Measurements from ENCODE around the gene PRKCA.

Gene PRKCA

GRCh38 chr17:66549731-66550207 lies 247.4 kb downstream of the PRKCA start:
- DNase-seq = no peak

GRCh38 chr17:66551839-66552238 lies 249.4 kb downstream of the PRKCA start:
- no peak for DNase-seq

GRCh38 chr17:66552371-66552770 lies 250.0 kb downstream of the PRKCA start:
- no peak for DNase-seq

- no peak for DNase-seq
Observed at GRCh38 chr17:66555605-66556004, 253.2 kb downstream of the PRKCA start.

GRCh38 chr17:66557200-66557599 lies 254.8 kb downstream of the PRKCA start:
- DNase-seq = no peak

- DNase-seq = no peak
Observed at GRCh38 chr17:66557886-66558285, 255.5 kb downstream of the PRKCA start.

- no peak for DNase-seq
Observed at GRCh38 chr17:66560691-66561090, 258.3 kb downstream of the PRKCA start.

GRCh38 chr17:66562119-66562518 lies 259.7 kb downstream of the PRKCA start:
- DNase-seq = no peak

GRCh38 chr17:66564992-66565465 lies 262.6 kb downstream of the PRKCA start:
- DNase-seq = no peak

- DNase-seq = peak; percentile 43 to 77 (median 63)
Observed at GRCh38 chr17:66567234-66568170, 265.1 kb downstream of the PRKCA start.

GRCh38 chr17:66569572-66569971 lies 267.2 kb downstream of the PRKCA start:
- no peak for DNase-seq

GRCh38 chr17:66570447-66571195 lies 268.2 kb downstream of the PRKCA start:
- DNase-seq = no peak

- DNase-seq = no peak
Observed at GRCh38 chr17:66571745-66572144, 269.3 kb downstream of the PRKCA start.

- peak in 1 of 5 experiments; percentile 22 for DNase-seq
Observed at GRCh38 chr17:66573078-66573477, 270.7 kb downstream of the PRKCA start.

GRCh38 chr17:66574123-66574522 lies 271.7 kb downstream of the PRKCA start:
- DNase-seq = no peak

GRCh38 chr17:66576473-66576872 lies 274.1 kb downstream of the PRKCA start:
- DNase-seq = no peak

GRCh38 chr17:66577041-66577440 lies 274.6 kb downstream of the PRKCA start:
- no peak for DNase-seq

GRCh38 chr17:66578781-66579489 lies 276.5 kb downstream of the PRKCA start:
- DNase-seq = no peak

- no peak for DNase-seq
Observed at GRCh38 chr17:66579556-66579955, 277.1 kb downstream of the PRKCA start.

- no peak for DNase-seq
Observed at GRCh38 chr17:66580184-66580955, 278.0 kb downstream of the PRKCA start.

- no peak for DNase-seq
Observed at GRCh38 chr17:66580956-66581391, 278.6 kb downstream of the PRKCA start.
